Raji (cell line): ENCODE measurements around the gene OSGIN1.

ENCODE experiments used
- POLR2A ChIP-seq: IDR thresholded peaks from 2 replicates; pipeline ENCODE4 v1.6.1; 2011; ENCODE audit warnings: low read depth, low read length, control low read depth; ENCODE audit not compliant: insufficient read depth

Gene OSGIN1

GRCh38 chr16:83959656-83960434 is 6.8 kb downstream of the OSGIN1 start:
- no peak for TF ChIP-seq POLR2A

- TF ChIP-seq POLR2A, result no peak
Measured at GRCh38 chr16:83960521-83961249, 7.6 kb downstream of the OSGIN1 start.

- TF ChIP-seq POLR2A, result no peak
Measured at GRCh38 chr16:83961591-83961990, 8.6 kb downstream of the OSGIN1 start.

GRCh38 chr16:83963277-83964119 is 10.5 kb downstream of the OSGIN1 start:
- TF ChIP-seq POLR2A, result no peak

GRCh38 chr16:83964684-83965443 is 11.8 kb downstream of the OSGIN1 start:
- TF ChIP-seq POLR2A, result no peak

GRCh38 chr16:83965444-83966152 is 12.6 kb downstream of the OSGIN1 start:
- TF ChIP-seq POLR2A, result no peak

GRCh38 chr16:83966153-83966696 is 13.2 kb downstream of the OSGIN1 start:
- no peak for TF ChIP-seq POLR2A

GRCh38 chr16:83967091-83967490 is 14.1 kb downstream of the OSGIN1 start:
- TF ChIP-seq POLR2A, result no peak

- TF ChIP-seq POLR2A, result no peak
Measured at GRCh38 chr16:83967838-83968305, 14.8 kb downstream of the OSGIN1 start, which contains the start of gene NECAB2. Gene NECAB2 (plus strand): TSS chr16:83968244. CDS start chr16:83968649, 405 bp downstream.

- no peak for TF ChIP-seq POLR2A
Measured at GRCh38 chr16:83968306-83968851, 15.3 kb downstream of the OSGIN1 start.

GRCh38 chr16:83968891-83969649 is 16.0 kb downstream of the OSGIN1 start:
- no peak for TF ChIP-seq POLR2A

- no peak for TF ChIP-seq POLR2A
Measured at GRCh38 chr16:83969771-83970429, 16.9 kb downstream of the OSGIN1 start.
